Brain microvascular endothelial cell (primary cell): Measurements from ENCODE around the gene GGNBP2.

Experiments used
- DNase-seq: peaks from one replicate; pipeline ENCODE4 v3.0.0-alpha.2; 2020
- H3K27ac ChIP-seq: fragments of 250-450 bp; sonication (Bioruptor Pico); 2 replicates; pipeline ENCODE4 v1.5.1; 2020; ENCODE audit warnings: mild to moderate bottlenecking, moderate library complexity
- H3K27me3 ChIP-seq: fragments of 250-450 bp; sonication (Bioruptor Pico); replicated peaks from 2 replicates; pipeline ENCODE4 v1.5.1; 2020; ENCODE audit warnings: mild to moderate bottlenecking
- H3K36me3 ChIP-seq: fragments of 250-450 bp; sonication (Bioruptor Pico); replicated peaks from 2 replicates; pipeline ENCODE4 v1.5.1; 2020; ENCODE audit warnings: mild to moderate bottlenecking
- H3K4me3 ChIP-seq: 2 replicates; pipeline ENCODE4 v1.5.1; 2011; ENCODE audit warnings: low read depth, mild to moderate bottlenecking, control low read depth, low read length, moderate library complexity
- CTCF ChIP-seq: IDR thresholded peaks from 2 replicates; pipeline ENCODE4 v1.5.1; 2011; ENCODE audit warnings: low read depth, mild to moderate bottlenecking, moderate library complexity, low read length, control low read depth, inconsistent platforms; ENCODE audit errors: missing control alignments
- in situ Hi-C: cut with HindIII; loops from 2 replicates; pipeline ENCODE4 v1.10.0; 2017; ENCODE audit warnings: low sequenced_read_pairs, low pct_ligation_motif_present

The GGNBP2 gene

GRCh38 chr17:36632916-36633771, 88.4 kb downstream of the GGNBP2 start:
- H3K27me3 ChIP-seq: peaks cover 35% of the 10 kb centered on the region
- no peak for TF ChIP-seq CTCF
- no peak overlapping the region for H3K4me3 ChIP-seq
- H3K36me3 ChIP-seq: no peaks in the 10 kb centered on the region
- no peak overlapping the region for H3K27ac ChIP-seq
- in situ Hi-C loops: no loop called here
- no peak for DNase-seq
